SK-N-SH (cell line): Measurements from ENCODE around the gene LIPN.

Experiments used
- CTCF ChIP-seq: fragments of 200-600 bp; sonication (generic); IDR thresholded peaks from 2 replicates; pipeline ENCODE4 v1.6.1; 2017; ENCODE audit warnings: antibody characterized with exemption, mild to moderate bottlenecking, moderate library complexity
- EP300 ChIP-seq, 2 experiments: IDR thresholded peaks; 2 replicates each; pipeline versions ENCODE4 v1.4.0 to v1.6.1; 2012; ENCODE audit warnings: borderline replicate concordance in 1 of 2, low read depth in 1 of 2, low read length in 1 of 2
- FOSL2 ChIP-seq: IDR thresholded peaks from 2 replicates; pipeline ENCODE4 v1.4.0; 2012; ENCODE audit warnings: low read depth, mild to moderate bottlenecking, moderate library complexity, borderline replicate concordance
- RCOR1 ChIP-seq: fragments of 150-350 bp; IDR thresholded peaks from 2 replicates; pipeline ENCODE4 v1.6.1; 2017; ENCODE audit warnings: antibody characterized with exemption, low read length

- no peak for TF ChIP-seq CTCF
- no peak for TF ChIP-seq RCOR1
- TF ChIP-seq EP300 (IDR thresholded peaks at IDR 0.05; ENCODE audit: borderline replicate concordance in 1 of 2, low read depth in 1 of 2, low read length in 1 of 2), result no peak
- no peak for TF ChIP-seq FOSL2
These were observed 67.9 kb downstream of the LIPN start for GRCh38 chr10:88827671-88828070.
